Measurements from ENCODE around the gene ZBTB20.

The ZBTB20 gene

GRCh38 chr3:114460459-114460858 is 686.6 kb downstream of the ZBTB20 start:
- no peaks in the 10 kb centered on the region for H3K9me3 ChIP-seq
- no peaks in the 10 kb centered on the region for H3K36me3 ChIP-seq
- H3K4me3 ChIP-seq (ENCODE audit: low read depth, low read length) = no peak overlapping the region

GRCh38 chr3:114456742-114457141 is 690.3 kb downstream of the ZBTB20 start:
- Histone ChIP-seq H3K9me3 (no peaks in the 10 kb centered on the region), H3K4me1 (peaks cover 13% of the 10 kb centered on the region), H3K36me3 (no peaks in the 10 kb centered on the region), H3K4me3 (ENCODE audit: low read depth, low read length) (no peak overlapping the region), H3K27me3 (no peaks in the 10 kb centered on the region)
- no peak for DNase-seq
- TF ChIP-seq CTCF (IDR thresholded peaks at IDR 0.05; ENCODE audit: low read depth, low read length) = no peak

More at GRCh38 chr3:114460459-114460858, 686.6 kb downstream of the ZBTB20 start:
- Histone ChIP-seq H3K27me3 (no peaks in the 10 kb centered on the region), H3K4me1 (peaks cover 1% of the 10 kb centered on the region)
- DNase-seq = no peak
- TF ChIP-seq CTCF (IDR thresholded peaks at IDR 0.05; ENCODE audit: low read depth, low read length) = no peak

GRCh38 chr3:114455432-114455831 is 691.7 kb downstream of the ZBTB20 start:
- no peak for TF ChIP-seq CTCF (IDR thresholded peaks at IDR 0.05; ENCODE audit: low read depth, low read length)

GRCh38 chr3:114454551-114455251 is 692.4 kb downstream of the ZBTB20 start:
- Histone ChIP-seq H3K9me3 (no peaks in the 10 kb centered on the region), H3K27me3 (no peaks in the 10 kb centered on the region), H3K36me3 (no peaks in the 10 kb centered on the region), H3K4me1 (peaks cover 13% of the 10 kb centered on the region), H3K4me3 (ENCODE audit: low read depth, low read length) (peak overlapping the region; percentile 72)
- peak; percentile 77 for DNase-seq
- no peak for TF ChIP-seq CTCF (IDR thresholded peaks at IDR 0.05; ENCODE audit: low read depth, low read length)

More at GRCh38 chr3:114455432-114455831, 691.7 kb downstream of the ZBTB20 start:
- Histone ChIP-seq H3K4me3 (ENCODE audit: low read depth, low read length) (peak overlapping the region; percentile 72), H3K27me3 (no peaks in the 10 kb centered on the region), H3K4me1 (peaks cover 13% of the 10 kb centered on the region), H3K9me3 (no peaks in the 10 kb centered on the region), H3K36me3 (no peaks in the 10 kb centered on the region)
- no peak for DNase-seq

- H3K9me3 ChIP-seq = no peaks in the 10 kb centered on the region
- DNase-seq = no peak
- no peaks in the 10 kb centered on the region for H3K27me3 ChIP-seq
- TF ChIP-seq CTCF (IDR thresholded peaks at IDR 0.05; ENCODE audit: low read depth, low read length) = no peak
- H3K4me3 ChIP-seq (ENCODE audit: low read depth, low read length) = peak overlapping the region; percentile 72
- peaks cover 13% of the 10 kb centered on the region for H3K4me1 ChIP-seq
- no peaks in the 10 kb centered on the region for H3K36me3 ChIP-seq
Observed at GRCh38 chr3:114453361-114453780, 693.7 kb downstream of the ZBTB20 start.

- Histone ChIP-seq H3K9me3 (no peaks in the 10 kb centered on the region), H3K4me3 (ENCODE audit: low read depth, low read length) (peak overlapping the region; percentile 72; the same call in 1 of the 2 replicates), H3K27me3 (no peaks in the 10 kb centered on the region), H3K36me3 (no peaks in the 10 kb centered on the region), H3K4me1 (peaks cover 13% of the 10 kb centered on the region)
- no peak for DNase-seq
- no peak for TF ChIP-seq CTCF (IDR thresholded peaks at IDR 0.05; ENCODE audit: low read depth, low read length)
Observed at GRCh38 chr3:114452937-114453336, 694.2 kb downstream of the ZBTB20 start.
